C4-2B (cell line): ENCODE results near the gene TNFRSF18.

Experiments used
- H3K27ac ChIP-seq: fragments of 450-650 bp; 2 replicates; pipeline ENCODE4 v1.5.1; 2017
- CTCF ChIP-seq: fragments of 450-650 bp; conservative IDR thresholded peaks from 2 replicates; pipeline ENCODE4 v1.5.1; 2017; ENCODE audit warnings: mild to moderate bottlenecking
- ZFX ChIP-seq: fragments of 450-650 bp; IDR thresholded peaks from 2 replicates; pipeline ENCODE4 v1.6.1; 2017

TNFRSF18 gene

GRCh38 chr1:1171546-1172340 lies 34.6 kb downstream of the TNFRSF18 start:
- no peak overlapping the region for H3K27ac ChIP-seq
- no peak for TF ChIP-seq CTCF
- TF ChIP-seq ZFX, result no peak

GRCh38 chr1:1171161-1171545 lies 35.2 kb downstream of the TNFRSF18 start:
- H3K27ac ChIP-seq, result no peak overlapping the region

GRCh38 chr1:1170215-1171091 lies 35.9 kb downstream of the TNFRSF18 start:
- TF ChIP-seq ZFX, result no peak
- no peak for TF ChIP-seq CTCF
- no peak overlapping the region for H3K27ac ChIP-seq

More at GRCh38 chr1:1171161-1171545, 35.2 kb downstream of the TNFRSF18 start:
- TF ChIP-seq CTCF (no peak), ZFX (no peak)

- no peak overlapping the region for H3K27ac ChIP-seq
- no peak for TF ChIP-seq ZFX
- no peak for TF ChIP-seq CTCF
Measured at GRCh38 chr1:1169429-1170214, 36.8 kb downstream of the TNFRSF18 start.

- TF ChIP-seq ZFX (no peak), CTCF (no peak)
Measured at GRCh38 chr1:1168451-1169411, 37.7 kb downstream of the TNFRSF18 start.

GRCh38 chr1:1167841-1168450 lies 38.4 kb downstream of the TNFRSF18 start:
- TF ChIP-seq ZFX, result no peak
- TF ChIP-seq CTCF, result no peak
- H3K27ac ChIP-seq, result no peak overlapping the region

More at GRCh38 chr1:1168451-1169411, 37.7 kb downstream of the TNFRSF18 start:
- no peak overlapping the region for H3K27ac ChIP-seq
